Measurements from ENCODE around the gene SENP1. TPM values are rescaled to one million over a fixed set of nuclear protein-coding genes. Genes with fewer than 3 reads are reported as not detected.

Gene SENP1
- polyA plus RNA-seq, result 12.3 and 14.0 TPM in 2 replicates
- polyA minus RNA-seq, result 56.0 and 61.0 TPM in 2 replicates

DNA sequence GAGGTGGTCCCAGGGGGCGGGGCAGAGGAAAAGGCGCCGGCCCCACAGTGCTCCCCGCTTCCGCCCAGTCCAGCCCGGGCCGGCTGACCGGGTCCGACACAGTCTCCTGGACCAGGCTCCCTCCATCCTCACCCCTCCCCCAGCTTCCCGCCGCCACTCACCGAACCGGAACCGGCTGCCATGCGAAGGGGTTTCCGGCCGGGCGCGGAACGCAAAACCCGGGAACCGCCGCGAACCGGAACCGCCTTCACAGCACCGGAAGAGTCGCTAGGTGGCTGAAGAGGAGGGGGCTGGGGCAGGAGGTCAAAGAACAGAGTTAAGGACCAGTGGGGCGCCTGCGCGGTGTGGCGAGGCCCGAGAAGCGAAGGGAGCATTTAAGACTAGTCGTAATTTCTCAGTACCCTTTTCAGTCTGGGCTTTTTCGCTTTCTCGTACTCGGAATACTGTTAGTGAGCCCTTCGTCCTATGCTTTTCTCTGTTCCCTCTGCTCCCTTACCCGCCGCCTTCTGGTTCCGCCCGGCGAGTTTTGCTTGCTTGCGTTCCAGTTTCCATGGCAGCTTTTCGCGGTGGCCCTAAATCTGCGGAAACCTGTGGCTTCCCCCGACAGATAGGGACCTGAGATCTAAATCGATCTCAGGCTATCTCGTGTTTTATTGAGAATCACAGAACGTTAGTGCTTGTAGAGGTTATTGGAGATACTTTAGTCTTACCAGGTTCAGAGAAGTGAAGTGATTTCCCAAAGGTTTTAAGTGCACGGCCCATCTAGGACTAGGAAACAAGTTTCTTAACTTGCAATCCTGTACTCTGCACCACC is at the start of gene SENP1:
Gene SENP1 (minus strand): TSS at position 213 of the 814 bp plus-strand sequence. CDS start 4,607 bp downstream, outside the sequence.
- peaks cover 29% of the 10 kb centered on the region for H3K79me2 ChIP-seq (replicated peaks; ENCODE audit: insufficient read depth, low read length)
- H3K4me2 ChIP-seq (ENCODE audit: low read length), result peak within 1 kb of the TSS; percentile 89

DNA sequence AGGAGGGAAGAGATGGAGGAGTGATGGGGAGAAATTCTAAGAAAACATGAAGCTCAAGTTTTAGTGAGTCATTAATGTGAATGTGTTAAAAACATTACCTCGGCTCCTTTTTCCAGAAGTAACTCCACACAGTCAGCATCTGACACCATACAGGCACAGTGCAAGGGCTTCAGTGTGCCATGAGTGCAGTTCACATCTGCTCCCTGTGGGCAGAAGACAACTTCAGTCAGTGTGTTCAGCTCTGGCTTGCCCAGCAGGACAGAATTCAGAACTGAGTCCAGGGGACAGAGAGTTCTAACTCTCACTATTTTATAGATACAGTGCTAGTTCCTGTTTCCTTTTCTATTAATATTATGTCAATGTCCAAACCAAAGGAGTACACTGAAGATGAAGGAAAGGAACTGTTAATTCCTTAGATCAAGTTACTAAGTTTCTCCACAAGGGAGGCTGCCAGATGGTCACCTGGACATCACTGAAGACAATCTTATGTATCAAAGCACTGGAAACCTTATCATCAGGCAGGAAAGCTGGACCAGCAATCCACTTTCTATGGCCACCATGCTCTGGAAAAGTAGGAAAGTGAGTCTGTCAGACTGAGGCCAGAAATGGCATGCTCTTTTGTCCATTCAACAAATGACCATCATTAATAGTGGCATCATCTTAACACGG is 45.4 kb upstream of the SENP1 start:
- Histone ChIP-seq H2AFZ (ENCODE audit: low read depth, low read length) (no peak overlapping the region), H3K4me2 (ENCODE audit: low read length) (no peak overlapping the region), H3K4me3 (ENCODE audit: low read length) (no peak overlapping the region), H3K9me2 (ENCODE audit: insufficient read depth, low read length) (no peaks in the 10 kb centered on the region), H4K20me1 (ENCODE audit: insufficient read depth) (no peaks in the 10 kb centered on the region), H3K27ac (ENCODE audit: low read length) (no peak overlapping the region), H3K36me3 (ENCODE audit: insufficient read depth, low read length) (peaks cover 8% of the 10 kb centered on the region), H3K9ac (ENCODE audit: low read length) (no peak overlapping the region), H3K9me3 (ENCODE audit: low read length) (no peaks in the 10 kb centered on the region), H3K27me3 (ENCODE audit: insufficient read depth, low read depth, low read length) (no peaks in the 10 kb centered on the region), H3F3A (ENCODE audit: insufficient read depth, low read length, poor library complexity, severe bottlenecking) (no peaks in the 10 kb centered on the region), H3K79me2 (replicated peaks; ENCODE audit: insufficient read depth, low read length) (peaks cover 11% of the 10 kb centered on the region)
- TF ChIP-seq TAF1 (IDR thresholded peaks at IDR 0.05; ENCODE audit: low read depth), result no peak
- TF ChIP-seq, protein P1, sequence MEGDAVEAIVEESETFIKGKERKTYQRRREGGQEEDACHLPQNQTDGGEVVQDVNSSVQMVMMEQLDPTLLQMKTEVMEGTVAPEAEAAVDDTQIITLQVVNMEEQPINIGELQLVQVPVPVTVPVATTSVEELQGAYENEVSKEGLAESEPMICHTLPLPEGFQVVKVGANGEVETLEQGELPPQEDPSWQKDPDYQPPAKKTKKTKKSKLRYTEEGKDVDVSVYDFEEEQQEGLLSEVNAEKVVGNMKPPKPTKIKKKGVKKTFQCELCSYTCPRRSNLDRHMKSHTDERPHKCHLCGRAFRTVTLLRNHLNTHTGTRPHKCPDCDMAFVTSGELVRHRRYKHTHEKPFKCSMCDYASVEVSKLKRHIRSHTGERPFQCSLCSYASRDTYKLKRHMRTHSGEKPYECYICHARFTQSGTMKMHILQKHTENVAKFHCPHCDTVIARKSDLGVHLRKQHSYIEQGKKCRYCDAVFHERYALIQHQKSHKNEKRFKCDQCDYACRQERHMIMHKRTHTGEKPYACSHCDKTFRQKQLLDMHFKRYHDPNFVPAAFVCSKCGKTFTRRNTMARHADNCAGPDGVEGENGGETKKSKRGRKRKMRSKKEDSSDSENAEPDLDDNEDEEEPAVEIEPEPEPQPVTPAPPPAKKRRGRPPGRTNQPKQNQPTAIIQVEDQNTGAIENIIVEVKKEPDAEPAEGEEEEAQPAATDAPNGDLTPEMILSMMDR (IDR thresholded peaks at IDR 0.05; ENCODE audit: poor library complexity, severe bottlenecking), result no peak
- no peak for TF ChIP-seq SMC3 (conservative IDR thresholded peaks at IDR 0.05; ENCODE audit: poor library complexity)
- no peak for TF ChIP-seq RAD21 (conservative IDR thresholded peaks at IDR 0.05)
- TF ChIP-seq MXI1 (conservative IDR thresholded peaks at IDR 0.05; ENCODE audit: poor library complexity, severe bottlenecking), result no peak
- no peak for TF ChIP-seq POLR2AphosphoS5 (IDR thresholded peaks at IDR 0.05)
- no peak for TF ChIP-seq EZH2 (IDR thresholded peaks at IDR 0.05; ENCODE audit: borderline replicate concordance, insufficient read depth, low read length, poor library complexity, severe bottlenecking)

More for the DNA sequence above, at the start of gene SENP1:
- H3K4me3 ChIP-seq (ENCODE audit: low read length), result peak within 1 kb of the TSS; percentile 91
- TF ChIP-seq, protein P1 (IDR thresholded peaks at IDR 0.05; ENCODE audit: poor library complexity, severe bottlenecking), result peak; percentile 53
- TF ChIP-seq EP300 (conservative IDR thresholded peaks at IDR 0.05; ENCODE audit: poor library complexity, severe bottlenecking), result peak; percentile 36
- peak; percentile 77 for TF ChIP-seq POLR2AphosphoS5 (IDR thresholded peaks at IDR 0.05)
- TF ChIP-seq EZH2 (IDR thresholded peaks at IDR 0.05; ENCODE audit: borderline replicate concordance, insufficient read depth, low read length, poor library complexity, severe bottlenecking), result no peak
- peak; percentile 52 for TF ChIP-seq MXI1 (conservative IDR thresholded peaks at IDR 0.05; ENCODE audit: poor library complexity, severe bottlenecking)
- TF ChIP-seq, protein P2, sequence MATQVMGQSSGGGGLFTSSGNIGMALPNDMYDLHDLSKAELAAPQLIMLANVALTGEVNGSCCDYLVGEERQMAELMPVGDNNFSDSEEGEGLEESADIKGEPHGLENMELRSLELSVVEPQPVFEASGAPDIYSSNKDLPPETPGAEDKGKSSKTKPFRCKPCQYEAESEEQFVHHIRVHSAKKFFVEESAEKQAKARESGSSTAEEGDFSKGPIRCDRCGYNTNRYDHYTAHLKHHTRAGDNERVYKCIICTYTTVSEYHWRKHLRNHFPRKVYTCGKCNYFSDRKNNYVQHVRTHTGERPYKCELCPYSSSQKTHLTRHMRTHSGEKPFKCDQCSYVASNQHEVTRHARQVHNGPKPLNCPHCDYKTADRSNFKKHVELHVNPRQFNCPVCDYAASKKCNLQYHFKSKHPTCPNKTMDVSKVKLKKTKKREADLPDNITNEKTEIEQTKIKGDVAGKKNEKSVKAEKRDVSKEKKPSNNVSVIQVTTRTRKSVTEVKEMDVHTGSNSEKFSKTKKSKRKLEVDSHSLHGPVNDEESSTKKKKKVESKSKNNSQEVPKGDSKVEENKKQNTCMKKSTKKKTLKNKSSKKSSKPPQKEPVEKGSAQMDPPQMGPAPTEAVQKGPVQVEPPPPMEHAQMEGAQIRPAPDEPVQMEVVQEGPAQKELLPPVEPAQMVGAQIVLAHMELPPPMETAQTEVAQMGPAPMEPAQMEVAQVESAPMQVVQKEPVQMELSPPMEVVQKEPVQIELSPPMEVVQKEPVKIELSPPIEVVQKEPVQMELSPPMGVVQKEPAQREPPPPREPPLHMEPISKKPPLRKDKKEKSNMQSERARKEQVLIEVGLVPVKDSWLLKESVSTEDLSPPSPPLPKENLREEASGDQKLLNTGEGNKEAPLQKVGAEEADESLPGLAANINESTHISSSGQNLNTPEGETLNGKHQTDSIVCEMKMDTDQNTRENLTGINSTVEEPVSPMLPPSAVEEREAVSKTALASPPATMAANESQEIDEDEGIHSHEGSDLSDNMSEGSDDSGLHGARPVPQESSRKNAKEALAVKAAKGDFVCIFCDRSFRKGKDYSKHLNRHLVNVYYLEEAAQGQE (IDR thresholded peaks at IDR 0.05; ENCODE audit: borderline replicate concordance), result no peak
- TF ChIP-seq RAD21 (conservative IDR thresholded peaks at IDR 0.05), result no peak
- no peak for TF ChIP-seq TAF1 (IDR thresholded peaks at IDR 0.05; ENCODE audit: low read depth)
- TF ChIP-seq SMC3 (conservative IDR thresholded peaks at IDR 0.05; ENCODE audit: poor library complexity), result peak; percentile 27
- no peaks in the 10 kb centered on the region for H3F3A ChIP-seq (ENCODE audit: insufficient read depth, low read length, poor library complexity, severe bottlenecking)
- H3K9me2 ChIP-seq (ENCODE audit: insufficient read depth, low read length), result no peaks in the 10 kb centered on the region
- peak within 1 kb of the TSS; percentile 93 for H3K27ac ChIP-seq (ENCODE audit: low read length)
- peak within 1 kb of the TSS; percentile 90 for H3K9ac ChIP-seq (ENCODE audit: low read length)
- no peaks in the 10 kb centered on the region for H3K27me3 ChIP-seq (ENCODE audit: insufficient read depth, low read depth, low read length)
- H4K20me1 ChIP-seq (ENCODE audit: insufficient read depth), result no peaks in the 10 kb centered on the region
- peak within 1 kb of the TSS; percentile 81 for H2AFZ ChIP-seq (ENCODE audit: low read depth, low read length)
- H3K9me3 ChIP-seq (ENCODE audit: low read length), result no peaks in the 10 kb centered on the region
- H3K36me3 ChIP-seq (ENCODE audit: insufficient read depth, low read length), result no peaks in the 10 kb centered on the region
